22Rv1 (cell line): ENCODE results near the gene INO80C.

ENCODE experiments used
- H3K27ac ChIP-seq: fragments of 450-650 bp; 2 replicates; pipeline ENCODE4 v1.5.1; 2017
- CTCF ChIP-seq: fragments of 450-650 bp; IDR thresholded peaks from 2 replicates; pipeline ENCODE4 v1.5.1; 2017; ENCODE audit warnings: mild to moderate bottlenecking
- ZFX ChIP-seq: fragments of 450-650 bp; IDR thresholded peaks from 2 replicates; pipeline ENCODE4 v1.6.1; 2017; ENCODE audit warnings: antibody characterized with exemption, borderline replicate concordance

INO80C gene

GRCh38 chr18:35507623-35508022 is 9.9 kb upstream of the INO80C start:
- H3K27ac ChIP-seq = no peak overlapping the region
- TF ChIP-seq CTCF (no peak), ZFX (no peak)

DNA sequence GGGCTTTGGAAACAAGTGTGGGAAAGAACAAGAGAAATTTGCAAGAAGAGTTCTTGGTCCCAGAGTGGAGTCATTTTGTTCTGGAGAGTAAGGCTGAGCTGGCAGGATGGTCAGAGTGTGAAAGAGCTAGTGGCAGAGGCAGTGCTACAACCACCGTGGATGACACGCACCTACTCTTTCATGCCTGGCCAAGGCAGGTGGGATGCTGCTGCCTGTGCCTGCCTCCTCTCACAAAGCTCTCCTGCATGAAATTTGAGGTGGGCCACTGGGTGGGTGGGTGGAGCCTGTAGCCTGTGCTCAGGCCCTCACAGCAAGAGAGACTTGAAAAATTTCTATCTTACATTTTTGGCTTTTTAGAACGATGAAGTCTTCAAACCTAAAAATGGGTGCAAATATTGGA is 9.4 kb upstream of the INO80C start:
- no peak for TF ChIP-seq ZFX
- TF ChIP-seq CTCF = no peak
- no peak overlapping the region for H3K27ac ChIP-seq

GRCh38 chr18:35506024-35506712 is 8.4 kb upstream of the INO80C start:
- no peak overlapping the region for H3K27ac ChIP-seq
- no peak for TF ChIP-seq CTCF
- TF ChIP-seq ZFX = no peak

GRCh38 chr18:35504996-35505395 is 7.2 kb upstream of the INO80C start:
- TF ChIP-seq ZFX (no peak), CTCF (no peak)

GRCh38 chr18:35502052-35502451 is 4.3 kb upstream of the INO80C start:
- no peak overlapping the region for H3K27ac ChIP-seq
- no peak for TF ChIP-seq CTCF
- no peak for TF ChIP-seq ZFX

More at GRCh38 chr18:35504996-35505395, 7.2 kb upstream of the INO80C start:
- H3K27ac ChIP-seq = no peak overlapping the region

GRCh38 chr18:35501369-35501768 is 3.6 kb upstream of the INO80C start:
- TF ChIP-seq CTCF = no peak
- no peak for TF ChIP-seq ZFX
- no peak overlapping the region for H3K27ac ChIP-seq

- no peak overlapping the region for H3K27ac ChIP-seq
- TF ChIP-seq ZFX (no peak), CTCF (no peak)
These were observed 2.4 kb upstream of the INO80C start for GRCh38 chr18:35500113-35500512.
